ENCODE measurements around the gene TTLL8. TPM values are rescaled to one million over a fixed set of nuclear protein-coding genes. Genes with fewer than 3 reads are reported as not detected.
"Not testable (repeated sequence)": the region's sequence is repeated elsewhere in the genome, so short reads cannot be mapped to it uniquely, and the experiment has no call there.

Gene TTLL8
- polyA plus RNA-seq, 1 of the 3 experiments (the other 2 are of a cell fraction), result not detected

GRCh38 chr22:49991907-49992533, 66.1 kb downstream of the TTLL8 start (continued):
- no peak for TF ChIP-seq RXRA (IDR thresholded peaks at IDR 0.05; ENCODE audit: borderline replicate concordance, low read depth)
- no peak for TF ChIP-seq SIN3A (IDR thresholded peaks at IDR 0.05; ENCODE audit: borderline replicate concordance, low read depth, low read length)
- TF ChIP-seq MXI1 (IDR thresholded peaks at IDR 0.05; ENCODE audit: low read depth, low read length), result no peak
- no peak for TF ChIP-seq JUND (IDR thresholded peaks at IDR 0.05)
- no peak for TF ChIP-seq GABPA (IDR thresholded peaks at IDR 0.05; ENCODE audit: low read depth)

GRCh38 chr22:49991167-49991566, 66.9 kb downstream of the TTLL8 start:
- POLR2A ChIA-PET, result no interaction called here
- no peaks in the 10 kb centered on the region for H3K9me2 ChIP-seq
- no peaks in the 10 kb centered on the region for H4K20me1 ChIP-seq (ENCODE audit: insufficient read depth)
- no peak overlapping the region for H2AFZ ChIP-seq (ENCODE audit: low read depth)
- H3K9me3 ChIP-seq, result peaks cover 11% of the 10 kb centered on the region; the same call in 1 of the 2 replicates
- no peaks in the 10 kb centered on the region for H3K79me2 ChIP-seq (ENCODE audit: insufficient read depth)
- H3K4me1 ChIP-seq (ENCODE audit: control insufficient read depth in 1 of 2, insufficient read depth in 2 of 2, low read depth in 1 of 2, low read length in 1 of 2), result no peaks in the 10 kb centered on the region
- H3F3A ChIP-seq (replicated peaks; ENCODE audit: insufficient read depth), result no peaks in the 10 kb centered on the region
- H3K9ac ChIP-seq, result no peak overlapping the region
- no peak overlapping the region for H3K27ac ChIP-seq (ENCODE audit: low read depth in 2 of 2, low read length in 1 of 2)
- CTCF ChIA-PET, result interaction anchor here (1.0 to 2.3 kb wide), 2 partner anchors 39 kb away, joined by 4 to 10 read pairs; no protein-coding TSS in a partner anchor
- H3K4me3 ChIP-seq (ENCODE audit: low read depth in 2 of 2, low read length in 1 of 2), result no peak overlapping the region
- peaks cover 0 to 3% of the 10 kb centered on the region in 2 experiments for H3K36me3 ChIP-seq (replicated peaks in 1 of 2; ENCODE audit: control insufficient read depth in 1 of 2, insufficient read depth in 2 of 2, low read length in 1 of 2)
- TF ChIP-seq ZBTB33 (IDR thresholded peaks at IDR 0.05; ENCODE audit: borderline replicate concordance, low read depth) (no peak), USF1 (IDR thresholded peaks at IDR 0.05; ENCODE audit: borderline replicate concordance, low read depth) (no peak), USF2 (IDR thresholded peaks at IDR 0.05; ENCODE audit: borderline replicate concordance, low read depth, low read length) (no peak), EZH2phosphoT487 (IDR thresholded peaks at IDR 0.05; ENCODE audit: borderline replicate concordance, low read depth) (no peak), MXI1 (IDR thresholded peaks at IDR 0.05; ENCODE audit: low read depth, low read length) (no peak), MAX (IDR thresholded peaks at IDR 0.05; ENCODE audit: low read depth) (no peak), FOXJ3 (CRISPR knock-in tag; IDR thresholded peaks at IDR 0.05) (no peak), SMC3 (IDR thresholded peaks at IDR 0.05; ENCODE audit: low read depth, low read length) (no peak), NRF1 (IDR thresholded peaks at IDR 0.05; ENCODE audit: low read depth, low read length) (no peak), GABPA (IDR thresholded peaks at IDR 0.05; ENCODE audit: low read depth) (no peak), RFX5 (IDR thresholded peaks at IDR 0.05; ENCODE audit: low read length) (no peak), TCF12 (IDR thresholded peaks at IDR 0.05) (no peak), FOXM1 (IDR thresholded peaks at IDR 0.05; ENCODE audit: low read depth) (no peak), MEF2A (IDR thresholded peaks at IDR 0.05; ENCODE audit: borderline replicate concordance, low read depth) (no peak), JUND (IDR thresholded peaks at IDR 0.05) (no peak), REST (IDR thresholded peaks at IDR 0.05; ENCODE audit: low read depth, low read length) (no peak)
- WGBS (ENCODE audit: low lambda C conversion rate), result 19% methylated on average over 6 of the region's 6 CpGs
- no peak for DNase-seq
- H3K27me3 ChIP-seq (ENCODE audit: insufficient read depth), result no peaks in the 10 kb centered on the region
- no peak overlapping the region for H3K4me2 ChIP-seq

- H3K9ac ChIP-seq; H3F3A ChIP-seq (replicated peaks; ENCODE audit: insufficient read depth); H3K79me2 ChIP-seq (ENCODE audit: insufficient read depth); H3K27ac ChIP-seq (ENCODE audit: low read depth in 2 of 2, low read length in 1 of 2); DNase-seq; H4K20me1 ChIP-seq (ENCODE audit: insufficient read depth); H3K4me1 ChIP-seq (ENCODE audit: control insufficient read depth in 1 of 2, insufficient read depth in 2 of 2, low read depth in 1 of 2, low read length in 1 of 2); H3K4me3 ChIP-seq (ENCODE audit: low read depth in 2 of 2, low read length in 1 of 2); H3K4me2 ChIP-seq; H3K27me3 ChIP-seq (ENCODE audit: insufficient read depth); H3K9me2 ChIP-seq; H2AFZ ChIP-seq (ENCODE audit: low read depth); H3K36me3 ChIP-seq (replicated peaks in 1 of 2; ENCODE audit: control insufficient read depth in 1 of 2, insufficient read depth in 2 of 2, low read length in 1 of 2); POLR2A ChIA-PET; CTCF ChIA-PET: not testable (repeated sequence)
- 79% methylated on average over 9 of the region's 24 CpGs for WGBS (ENCODE audit: low lambda C conversion rate)
- peaks cover 16% of the 10 kb centered on the region; the same call in 1 of the 2 replicates for H3K9me3 ChIP-seq
Observed at GRCh38 chr22:49989826-49990225, 68.3 kb downstream of the TTLL8 start.
